ENCODE results near the gene TMEM170B. TPM values are rescaled to one million over a fixed set of nuclear protein-coding genes. Genes with fewer than 3 reads are reported as not detected.

The TMEM170B gene
- total and polyA plus RNA-seq, 9 of the 15 experiments (the other 6 are each of a cell fraction or from before 2014, with no cell fraction given): 0.03 to 0.11 (median 0.07) TPM

GRCh38 chr6:11495565-11496145 lies 41.9 kb upstream of the TMEM170B start:
- CTCF ChIA-PET (ENCODE audit: low intra/inter-chr PET ratio): interaction anchor here (0.6 to 3.8 kb wide), 10 partner anchors 74 to 1017 kb away, joined by 3 to 68 read pairs (median 4); partner anchors contain the start of gene ELOVL2
- H3K9me3 ChIP-seq (replicated peaks; ENCODE audit: control insufficient read depth, insufficient read depth, low read depth, low read length): no peaks in the 10 kb centered on the region
- in situ Hi-C loops (cut with MboI): loop anchor here (5.0 to 25.0 kb wide), 3 partner anchors 323 to 1018 kb away; no protein-coding TSS in a partner anchor
- DNase-seq (ENCODE audit: extremely low read depth in 1 of 4, low spot score in 3 of 4): no peak
- no peak overlapping the region for H3K9ac ChIP-seq (ENCODE audit: insufficient read depth in 1 of 2, low read depth in 2 of 2, low read length in 2 of 2)
- no peaks in the 10 kb centered on the region for H3K36me3 ChIP-seq (ENCODE audit: control insufficient read depth, insufficient read depth, low read length)
- POLR2A ChIA-PET: interaction anchor here (0.7 to 1.2 kb wide), 2 partner anchors 13 to 20 kb away, joined by 3 read pairs; no protein-coding TSS in a partner anchor
- TF ChIP-seq MEIS2 (IDR thresholded peaks at IDR 0.05; ENCODE audit: partially characterized antibody) (peak; percentile 42), CBX3 (IDR thresholded peaks at IDR 0.05; ENCODE audit: borderline replicate concordance in 1 of 2, low read length in 2 of 2) (no peak)
- no peak for ATAC-seq
- no peaks in the 10 kb centered on the region for H3K79me2 ChIP-seq (ENCODE audit: control insufficient read depth, insufficient read depth, low read length)
- intact Hi-C loops (cut with micrococcal nuclease): loop anchor here (1.0 to 2.0 kb wide), 5 partner anchors 80 to 545 kb away; no protein-coding TSS in a partner anchor
- no peak overlapping the region for H2AFZ ChIP-seq (ENCODE audit: low read depth, low read length)
- H4K20me1 ChIP-seq (replicated peaks; ENCODE audit: control insufficient read depth, insufficient read depth, low read length): no peaks in the 10 kb centered on the region
- H3K9me1 ChIP-seq (ENCODE audit: control insufficient read depth, insufficient read depth, low read length): no peaks in the 10 kb centered on the region
- 3% methylated on average over 4 of the region's 4 CpGs for WGBS (ENCODE audit: insufficient coverage, low coverage, missing lambda C conversion rate)
- no TSS peak for BruUV-seq (replicated peaks)
- H3K27me3 ChIP-seq (ENCODE audit: control insufficient read depth in 2 of 2, insufficient read depth in 2 of 2, low read length in 2 of 2): peaks cover 0 to 4% of the 10 kb centered on the region in 2 experiments; a peak in 1 of 5 replicates
- H3K4me1 ChIP-seq (replicated peaks in 1 of 2; ENCODE audit: control insufficient read depth in 2 of 2, insufficient read depth in 2 of 2, low read length in 2 of 2): no peaks in the 10 kb centered on the region
- FAIRE-seq: no peak
- H3K4me2 ChIP-seq (ENCODE audit: insufficient read depth, low read length): no peak overlapping the region
- H3K27ac ChIP-seq (ENCODE audit: extremely low read depth, low read depth, low read length): no peak overlapping the region
- H3K4me3 ChIP-seq: no peak overlapping the region

Measured in K562 (cell line).